RKO (cell line): ENCODE measurements around the gene ODF4.
A peak's percentile ranks its signal among the peaks of the same experiment; 100 is the strongest.
"Not testable (repeated sequence)": the region's sequence is repeated elsewhere in the genome, so short reads cannot be mapped to it uniquely, and the experiment has no call there.

Source experiments
- DNase-seq: peaks from one replicate; pipeline ENCODE4 v3.0.0-alpha.2; 2016; ENCODE audit warnings: low spot score

Gene ODF4

DNA sequence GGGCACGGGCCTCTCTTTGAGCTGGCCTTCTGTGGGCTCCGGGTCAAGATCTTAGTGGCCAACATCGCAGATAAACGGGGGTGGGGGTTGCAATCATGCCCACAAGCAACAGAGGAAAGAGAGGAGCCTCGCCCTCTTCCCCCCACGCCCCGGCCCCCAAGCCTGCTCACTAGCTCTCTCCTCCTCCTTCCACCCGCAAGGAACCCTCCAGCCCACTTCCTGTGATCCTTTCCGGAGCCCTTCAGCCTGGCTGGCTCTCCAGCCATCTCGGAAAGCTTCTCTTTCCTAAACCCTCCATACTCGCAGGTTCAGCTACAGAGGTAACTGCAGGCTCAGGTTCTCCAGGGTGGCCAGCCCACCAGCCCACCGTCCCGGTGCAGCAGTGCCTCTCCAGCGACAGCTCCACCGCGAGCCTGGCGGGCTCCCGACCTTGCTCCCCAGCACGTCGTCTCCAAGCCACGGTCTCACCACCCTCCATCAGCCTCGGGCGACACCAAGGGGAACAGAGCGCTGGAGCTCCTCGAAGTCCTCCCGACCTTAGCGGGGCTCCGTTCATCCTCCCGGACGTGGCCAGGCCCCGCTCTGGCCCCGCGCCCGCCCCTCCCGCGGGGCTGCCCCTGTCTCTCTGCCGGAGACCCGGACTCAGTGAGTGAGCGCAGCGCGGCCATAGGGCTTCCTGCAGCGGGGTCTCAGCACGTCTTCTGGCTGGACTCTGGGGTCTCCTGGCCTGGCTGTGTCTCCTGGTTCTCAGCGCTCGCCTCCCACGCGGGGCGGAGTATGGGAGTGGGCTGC is 12.9 kb upstream of the ODF4 start:
- no peak for DNase-seq

DNA sequence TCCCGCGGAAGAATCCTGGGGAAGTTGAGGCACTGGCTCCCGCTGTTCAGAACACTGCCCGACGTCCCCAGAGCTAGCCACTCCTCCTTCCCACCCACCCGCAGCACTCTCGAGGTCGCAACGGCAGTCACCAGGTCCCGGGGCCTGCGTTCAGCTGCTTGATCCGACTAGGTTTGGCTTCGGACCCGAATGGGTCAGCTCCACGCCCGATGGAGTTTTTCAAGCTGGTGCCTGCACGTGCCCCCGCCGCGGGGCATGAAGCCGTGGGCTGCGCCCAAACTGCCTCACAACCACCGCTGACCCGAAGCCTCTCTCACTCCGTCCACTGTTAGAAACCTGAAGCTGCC is 12.4 kb upstream of the ODF4 start:
- no peak for DNase-seq

- no peak for DNase-seq
These were observed 7.5 kb upstream of the ODF4 start for GRCh38 chr17:8332128-8332527.

GRCh38 chr17:8332688-8333087 is 7.0 kb upstream of the ODF4 start:
- DNase-seq, result no peak

GRCh38 chr17:8333281-8333680 is 6.4 kb upstream of the ODF4 start:
- DNase-seq, result no peak

DNA sequence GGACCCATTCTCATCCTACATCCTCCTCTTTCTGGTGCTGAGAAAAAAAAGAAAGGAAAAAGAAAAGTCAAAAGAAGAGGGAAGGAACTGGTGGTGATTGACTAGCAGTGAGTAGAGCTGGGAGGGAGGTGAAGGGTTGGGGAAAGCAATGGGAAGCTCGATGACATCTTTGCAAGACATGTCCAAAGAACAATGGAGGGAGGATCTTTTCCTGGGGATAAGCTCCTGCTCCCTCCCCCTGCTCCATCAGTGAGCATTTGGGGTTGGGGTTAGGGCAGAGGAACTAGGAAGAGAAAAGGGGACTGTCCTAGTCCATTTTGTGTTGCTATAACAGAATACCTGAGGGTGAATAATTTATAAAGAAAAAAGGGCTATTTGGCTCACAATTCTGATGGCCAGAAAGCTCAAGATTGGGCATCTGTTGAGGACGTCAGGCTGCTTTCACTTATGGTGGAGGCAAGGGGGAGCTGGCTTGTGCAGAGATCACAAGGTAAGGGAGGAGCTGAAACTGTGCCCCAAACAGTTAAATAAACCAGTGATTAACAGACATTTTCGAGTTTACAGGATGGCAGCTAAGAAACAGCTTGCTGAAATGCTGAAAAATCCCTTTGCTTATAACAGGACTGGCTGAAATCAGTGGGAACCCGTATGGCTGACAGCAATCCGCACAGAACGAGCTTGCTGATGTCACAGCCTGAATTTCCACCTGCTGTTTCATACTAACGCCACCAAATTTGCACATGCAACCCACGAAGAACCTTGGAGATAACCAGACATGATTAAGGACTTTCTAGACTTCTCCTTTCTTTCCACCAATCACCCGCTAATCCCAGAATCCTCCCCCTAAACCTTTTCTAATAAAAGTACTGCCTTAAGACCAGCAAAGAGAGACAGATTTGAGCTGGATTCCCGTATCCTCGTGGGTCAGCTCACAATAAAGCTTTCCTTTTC is 1.6 kb upstream of the ODF4 start:
- no peak for DNase-seq

DNA sequence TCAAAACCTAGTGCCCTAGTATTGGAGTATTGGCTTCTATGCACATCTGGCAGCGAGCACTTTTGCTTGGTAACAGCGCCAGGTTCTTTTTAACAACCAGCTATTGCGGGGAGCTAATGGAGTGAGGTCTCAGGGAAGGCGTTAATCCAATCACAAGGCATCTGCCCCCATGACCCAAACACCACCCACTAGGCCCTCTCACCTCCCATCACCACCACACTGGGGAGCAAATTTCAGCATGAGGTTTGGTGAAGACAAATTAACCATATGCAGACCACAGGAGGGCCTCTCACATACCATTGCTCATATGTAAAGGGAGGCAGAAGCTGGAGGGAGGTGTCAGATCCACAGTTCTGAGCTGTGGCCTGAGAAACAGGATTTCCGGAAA is 893 bp upstream of the ODF4 start:
- no peak for DNase-seq

DNA sequence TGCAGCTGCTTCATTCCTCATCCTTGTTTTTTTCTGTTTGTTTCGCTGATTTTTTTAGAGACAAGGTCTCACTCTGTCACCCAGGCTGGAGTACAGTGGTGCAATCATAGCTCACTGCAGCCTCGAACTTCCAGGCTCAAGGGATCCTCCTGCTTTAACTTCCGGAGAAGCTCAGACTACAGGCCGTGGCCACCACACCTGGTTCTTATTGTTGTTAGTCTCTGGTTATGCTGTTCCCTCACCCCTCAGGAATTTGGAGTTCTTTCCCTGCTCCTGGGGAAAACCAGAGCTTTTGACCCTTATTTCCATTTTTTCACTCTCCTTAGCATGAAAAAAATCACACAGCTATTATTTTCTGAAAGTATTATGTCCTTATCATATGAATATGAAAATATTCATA is 1.8 kb downstream of the ODF4 start:
- no peak for DNase-seq

DNA sequence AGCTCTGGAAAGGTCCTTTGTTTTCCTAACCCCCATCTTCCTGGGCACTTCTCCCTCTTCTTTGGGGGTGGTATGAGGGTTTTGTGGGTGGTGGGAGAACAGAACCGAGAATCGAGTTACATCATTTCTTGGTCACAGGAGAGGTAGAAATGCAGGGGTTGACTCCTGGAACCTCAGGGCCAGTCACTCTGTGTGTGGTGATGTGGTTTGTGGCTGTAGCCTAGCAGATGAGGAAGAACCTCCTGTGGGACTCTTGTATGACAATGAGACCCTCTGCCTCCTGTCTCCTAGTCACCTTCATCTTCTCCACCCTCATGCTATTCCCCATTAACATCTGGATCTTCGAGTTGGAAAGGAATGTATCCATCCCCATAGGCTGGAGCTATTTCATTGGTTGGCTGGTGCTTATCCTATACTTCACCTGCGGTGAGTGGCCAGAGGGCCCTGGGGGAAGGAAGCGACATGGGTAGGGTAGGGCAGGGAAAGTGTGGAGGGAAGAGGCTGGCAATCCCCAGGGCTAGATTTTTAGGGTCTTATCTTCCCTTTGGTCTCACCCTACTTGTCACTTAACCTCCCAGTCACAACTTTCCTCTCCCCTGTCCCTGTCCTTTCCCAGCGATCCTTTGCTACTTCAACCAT is 5.5 kb downstream of the ODF4 start:
- no peak for DNase-seq

DNA sequence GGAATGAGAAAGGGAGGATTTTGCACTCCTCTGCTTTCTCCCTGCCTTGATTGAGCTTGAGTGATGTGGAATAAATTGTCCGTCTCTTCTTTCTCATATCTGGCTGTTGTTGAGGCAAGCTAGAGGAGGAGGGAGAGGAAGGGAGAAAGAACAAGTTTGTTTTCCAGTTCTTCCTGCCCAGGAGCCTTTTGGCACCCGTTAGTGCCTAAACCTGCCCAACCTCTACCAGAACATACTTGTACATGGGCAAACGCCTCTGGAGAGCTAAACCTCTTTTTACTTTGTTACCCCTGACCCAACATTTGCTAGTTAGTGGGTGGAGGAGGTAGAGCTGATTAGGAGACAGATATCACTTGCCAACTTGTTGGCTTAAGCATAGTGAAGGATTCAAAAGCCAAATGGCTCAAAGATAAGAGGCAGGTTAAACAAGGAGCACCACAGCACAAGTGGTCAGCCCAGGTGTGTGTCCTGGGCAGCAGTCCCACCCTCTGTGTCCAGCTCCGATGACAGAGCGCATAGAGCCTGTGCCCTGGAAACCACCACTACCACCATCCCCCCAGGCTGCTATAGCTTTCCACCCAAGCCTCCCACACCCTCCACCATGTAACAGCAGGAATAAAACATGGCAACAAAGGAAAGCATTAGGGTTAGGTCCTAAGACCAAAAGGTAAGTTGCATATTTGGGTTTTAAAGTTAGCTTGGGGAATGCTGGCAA is 6.5 kb downstream of the ODF4 start:
- no peak for DNase-seq

DNA sequence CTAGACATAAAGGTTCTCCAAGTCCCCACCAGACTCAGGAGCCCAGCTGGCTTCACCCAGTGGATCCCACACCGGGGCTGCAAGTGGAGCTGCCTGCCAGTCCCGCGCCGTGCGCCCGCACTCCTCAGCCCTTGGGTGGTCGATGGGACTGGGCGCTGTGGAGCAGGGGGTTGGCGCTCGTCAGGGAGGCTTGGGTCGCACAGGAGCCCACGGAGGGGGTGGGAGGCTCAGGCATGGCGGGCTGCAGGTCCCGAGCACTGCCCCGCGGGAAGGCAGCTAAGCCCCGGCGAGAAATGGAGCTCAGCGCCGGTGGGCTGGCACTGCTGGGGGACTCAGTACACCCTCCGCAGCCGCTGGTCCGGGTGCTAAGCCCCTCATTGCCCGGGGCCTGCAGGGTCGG is 7.4 kb downstream of the ODF4 start:
- not testable (repeated sequence) for DNase-seq

GRCh38 chr17:8350339-8350738 is 10.7 kb downstream of the ODF4 start:
- no peak for DNase-seq

DNA sequence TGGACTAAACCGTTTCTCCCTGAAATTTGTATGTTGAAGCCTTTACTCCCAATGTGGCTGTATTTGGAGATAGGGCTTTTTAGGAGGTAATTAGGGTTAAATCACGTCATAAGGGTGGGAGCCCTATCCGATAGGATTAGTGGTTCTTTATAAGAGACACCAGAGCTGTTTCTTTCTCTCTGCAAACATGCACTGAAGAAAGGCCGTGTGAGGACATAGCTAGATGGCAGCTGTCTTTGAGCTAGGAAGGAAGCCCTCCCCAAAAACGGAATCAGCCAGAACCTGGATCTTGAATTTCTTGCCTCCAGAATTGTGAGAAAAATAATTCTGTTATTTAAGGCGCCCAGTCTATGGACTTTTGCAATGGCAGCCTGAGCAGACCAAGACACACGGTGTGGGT is 14.1 kb downstream of the ODF4 start:
- no peak for DNase-seq

- no peak for DNase-seq
These were observed 14.6 kb downstream of the ODF4 start for GRCh38 chr17:8354236-8354635.

DNA sequence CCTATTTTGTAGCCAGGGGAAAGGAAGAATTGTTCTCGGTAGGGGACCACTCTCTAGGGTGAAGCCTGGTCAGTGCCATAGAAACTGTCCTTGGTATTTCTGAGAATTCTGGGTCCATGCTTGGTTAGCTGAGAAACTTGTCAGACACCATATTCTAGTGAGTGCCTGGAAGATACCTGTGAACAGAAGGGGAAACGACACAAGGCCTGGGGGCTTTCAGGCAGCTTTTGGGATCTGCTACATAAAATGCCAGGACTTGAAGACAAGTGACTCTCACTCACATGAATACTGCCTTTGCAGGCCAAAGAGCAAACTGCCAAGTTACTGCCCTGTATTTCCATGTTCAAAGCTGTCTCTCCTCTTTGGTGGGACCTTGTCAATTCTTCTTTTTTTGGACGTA is 18.3 kb downstream of the ODF4 start:
- no peak for DNase-seq

GRCh38 chr17:8359769-8360168 is 20.1 kb downstream of the ODF4 start:
- peak; percentile 91 for DNase-seq

DNA sequence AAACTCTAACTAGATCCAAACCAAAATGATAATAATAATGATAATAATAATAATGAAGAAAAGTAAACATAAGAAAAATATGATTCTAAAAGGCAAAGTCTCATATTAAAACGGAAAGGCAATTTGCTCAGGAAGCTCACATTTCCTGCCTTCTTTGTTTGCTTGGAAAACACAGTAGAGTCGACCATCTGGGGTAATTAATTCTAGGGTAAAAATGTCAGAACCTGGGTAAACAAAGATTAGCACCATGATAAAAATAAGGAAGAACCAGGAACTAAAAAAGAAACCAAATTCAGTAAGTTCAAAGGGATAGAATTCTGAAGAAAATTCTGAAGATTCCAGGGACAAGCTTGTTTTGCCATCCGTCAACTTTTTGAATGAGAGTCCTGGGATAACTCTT is 20.6 kb downstream of the ODF4 start:
- no peak for DNase-seq

DNA sequence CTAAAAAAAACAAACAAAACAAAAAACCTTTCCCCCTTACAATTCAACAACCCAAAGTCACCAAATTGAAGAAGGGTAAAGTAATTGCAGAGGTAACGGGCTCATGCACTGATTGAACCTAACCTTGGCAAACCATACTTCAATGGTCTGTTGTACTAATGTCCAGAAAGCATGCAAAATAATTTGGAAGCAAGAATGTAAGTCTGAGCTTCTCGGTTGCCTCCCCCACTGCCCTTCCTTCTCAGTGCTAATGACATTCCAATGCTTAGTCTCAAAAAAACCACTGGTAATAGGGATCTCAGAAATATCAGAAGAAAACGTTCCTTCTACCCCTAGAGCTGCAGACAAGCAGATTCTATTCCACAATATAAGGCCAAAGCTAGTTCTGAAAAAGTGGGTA is 21.1 kb downstream of the ODF4 start:
- DNase-seq, result no peak

GRCh38 chr17:8362651-8363332 is 23.2 kb downstream of the ODF4 start:
- DNase-seq, result no peak

DNA sequence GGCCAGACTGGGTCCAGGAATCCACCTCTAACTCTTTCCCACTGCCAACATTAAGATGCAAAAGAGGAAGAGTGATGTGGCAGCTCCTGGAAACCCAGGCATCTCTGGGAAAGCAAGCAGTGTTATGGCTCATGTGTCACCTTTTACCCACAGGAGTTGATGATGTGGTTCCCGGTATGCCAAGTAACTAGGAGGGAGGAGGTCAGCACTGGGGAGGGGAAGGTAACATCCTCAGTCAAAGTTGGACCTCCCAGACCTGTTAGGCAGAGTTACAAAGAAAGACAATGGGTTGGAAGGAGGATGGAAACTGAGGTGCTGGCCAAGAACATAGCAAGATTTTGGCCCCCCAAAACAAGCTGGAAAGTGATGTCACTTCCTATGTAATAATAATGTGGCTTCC is 25.5 kb downstream of the ODF4 start:
- DNase-seq, result no peak

DNA sequence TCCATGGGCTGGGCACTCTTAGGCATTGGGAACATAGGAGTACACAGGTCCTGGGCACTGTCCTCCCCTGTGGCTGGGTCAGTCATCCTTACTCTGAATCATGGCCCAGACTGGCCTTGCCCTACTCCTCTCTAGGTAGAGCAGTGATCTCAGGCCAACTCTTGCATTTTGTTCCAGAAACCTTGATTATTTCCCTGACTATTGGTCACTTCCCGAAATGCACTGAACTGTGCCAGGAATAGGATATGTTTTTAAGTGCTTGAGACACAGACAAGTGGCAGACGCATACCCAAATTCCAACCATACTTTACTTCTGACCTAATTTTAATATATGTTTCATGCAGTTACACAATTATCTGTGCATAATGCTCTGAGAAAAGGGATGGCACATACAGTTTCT is 26.6 kb downstream of the ODF4 start:
- DNase-seq, result peak; percentile 30

GRCh38 chr17:8368193-8368592 is 28.6 kb downstream of the ODF4 start:
- DNase-seq, result no peak
